Astrocyte (in vitro differentiated cells and primary cell): ENCODE results near the gene LCLAT1. TPM values are rescaled to one million over a fixed set of nuclear protein-coding genes. Genes with fewer than 3 reads are reported as not detected.

Experiments
- DNase-seq: peaks from one replicate; pipeline ENCODE4 v3.0.0-alpha.2; 2010; ENCODE audit warnings: low read depth
- FAIRE-seq: peaks from 2 replicates; lab custom pipeline; 2011; peaks lifted over from hg19 to GRCh38; lab: Jason Lieb, UNC
- H2AFZ ChIP-seq: 2 replicates; pipeline ENCODE4 v1.6.0; 2012; ENCODE audit warnings: low read depth, low read length, inconsistent platforms
- H3K27ac ChIP-seq: 2 replicates; pipeline ENCODE4 v1.5.1; 2011; ENCODE audit warnings: low read depth, low read length, inconsistent platforms
- H3K27me3 ChIP-seq: 2 replicates; pipeline ENCODE4 v1.6.0; 2011; ENCODE audit warnings: low read length, inconsistent platforms; ENCODE audit not compliant: insufficient read depth
- H3K36me3 ChIP-seq: 2 replicates; pipeline ENCODE4 v1.5.1; 2011; ENCODE audit warnings: low read length, inconsistent platforms; ENCODE audit not compliant: insufficient read depth
- H3K4me1 ChIP-seq: 2 replicates; pipeline ENCODE4 v1.5.1; 2011; ENCODE audit warnings: low read length, inconsistent platforms; ENCODE audit not compliant: insufficient read depth
- H3K4me2 ChIP-seq: 2 replicates; pipeline ENCODE4 v1.6.0; 2012; ENCODE audit warnings: low read length, inconsistent platforms
- H3K4me3 ChIP-seq: 2 replicates; pipeline ENCODE4 v1.5.1; 2011; ENCODE audit warnings: low read depth, mild to moderate bottlenecking, low read length, inconsistent platforms; ENCODE audit not compliant: insufficient read depth
- H3K79me2 ChIP-seq: 2 replicates; pipeline ENCODE4 v1.6.0; 2012; ENCODE audit warnings: mild to moderate bottlenecking, low read length, inconsistent platforms; ENCODE audit not compliant: insufficient read depth
- H3K9ac ChIP-seq: 2 replicates; pipeline ENCODE4 v1.6.0; 2012; ENCODE audit warnings: mild to moderate bottlenecking, low read length, inconsistent platforms
- H3K9me3 ChIP-seq: 2 replicates; pipeline ENCODE4 v1.5.1; 2012; ENCODE audit warnings: low read depth, mild to moderate bottlenecking, low read length, inconsistent platforms; ENCODE audit not compliant: insufficient read depth
- H4K20me1 ChIP-seq: 2 replicates; pipeline ENCODE4 v1.6.0; 2012; ENCODE audit warnings: low read length, inconsistent platforms; ENCODE audit not compliant: insufficient read depth
- H3K27ac Mint-ChIP-seq: one replicate; pipeline ENCODE4 v1.8.0; 2021; ENCODE audit warnings: mild to moderate bottlenecking, mixed read lengths; ENCODE audit not compliant: unreplicated experiment
- H3K27me3 Mint-ChIP-seq: one replicate; pipeline ENCODE4 v1.8.0; 2021; ENCODE audit warnings: low read depth, mixed read lengths; ENCODE audit not compliant: unreplicated experiment
- H3K36me3 Mint-ChIP-seq: one replicate; pipeline ENCODE4 v1.8.0; 2021; ENCODE audit warnings: low read depth, mixed read lengths; ENCODE audit not compliant: unreplicated experiment
- H3K4me1 Mint-ChIP-seq: one replicate; pipeline ENCODE4 v1.8.0; 2021; ENCODE audit warnings: low read depth, mixed read lengths; ENCODE audit not compliant: unreplicated experiment
- H3K4me3 Mint-ChIP-seq: one replicate; pipeline ENCODE4 v1.8.0; 2021; ENCODE audit warnings: mild to moderate bottlenecking, moderate library complexity, mixed read lengths; ENCODE audit not compliant: unreplicated experiment
- H3K9me3 Mint-ChIP-seq: one replicate; pipeline ENCODE4 v1.8.0; 2021; ENCODE audit warnings: mild to moderate bottlenecking, mixed read lengths; ENCODE audit not compliant: unreplicated experiment
- CTCF ChIP-seq: IDR thresholded peaks from 2 replicates; pipeline ENCODE4 v1.5.1; 2011; ENCODE audit warnings: low read depth, mild to moderate bottlenecking, inconsistent platforms, low read length, moderate library complexity; ENCODE audit not compliant: insufficient read depth
- EZH2 ChIP-seq: IDR thresholded peaks from 2 replicates; pipeline ENCODE4 v1.6.1; 2012; ENCODE audit warnings: mild to moderate bottlenecking, low read length, inconsistent platforms; ENCODE audit not compliant: insufficient read depth
- total RNA-seq: library from RNA; stranded (reverse); gene quantifications from 2 replicates; pipeline ENCODE4 v1.2.1, GENCODE V29; 2021

Gene LCLAT1
- total RNA-seq, 1 donor from 2014 or later: 17.5 TPM

- peaks cover 5% of the 10 kb centered on the region for H3K36me3 Mint-ChIP-seq
- peaks cover 45% of the 10 kb centered on the region for H3K4me1 ChIP-seq
- peak overlapping the region; percentile 72 for H3K9ac ChIP-seq
- no peak overlapping the region for H3K4me3 Mint-ChIP-seq
- H3K27me3 ChIP-seq: no peaks in the 10 kb centered on the region
- H3K4me3 ChIP-seq: no peak overlapping the region
- FAIRE-seq (no peak), DNase-seq (no peak)
- H3K9me3 ChIP-seq: no peaks in the 10 kb centered on the region
- peak overlapping the region; percentile 88 for H3K27ac Mint-ChIP-seq
- no peaks in the 10 kb centered on the region for H3K79me2 ChIP-seq
- peaks cover 17% of the 10 kb centered on the region for H3K4me1 Mint-ChIP-seq
- peak overlapping the region; percentile 58 for H3K4me2 ChIP-seq
- H3K36me3 ChIP-seq: no peaks in the 10 kb centered on the region
- H2AFZ ChIP-seq: no peak overlapping the region
- no peaks in the 10 kb centered on the region for H3K27me3 Mint-ChIP-seq
- TF ChIP-seq EZH2: no peak
- peaks cover 28% of the 10 kb centered on the region for H3K9me3 Mint-ChIP-seq
- H4K20me1 ChIP-seq: no peaks in the 10 kb centered on the region
- peak overlapping the region; percentile 99 for H3K27ac ChIP-seq
Observed at GRCh38 chr2:30665761-30666265, 218.8 kb downstream of the LCLAT1 start.

- H3K36me3 ChIP-seq: no peaks in the 10 kb centered on the region
- peak overlapping the region; percentile 6 for H2AFZ ChIP-seq
- peaks cover 5% of the 10 kb centered on the region for H3K36me3 Mint-ChIP-seq
- DNase-seq (peak; percentile 97), FAIRE-seq (peak; percentile 89)
- peaks cover 17% of the 10 kb centered on the region for H3K4me1 Mint-ChIP-seq
- H4K20me1 ChIP-seq: no peaks in the 10 kb centered on the region
- peak overlapping the region; percentile 88 for H3K27ac Mint-ChIP-seq
- H3K4me2 ChIP-seq: peak overlapping the region; percentile 58
- H3K4me1 ChIP-seq: peaks cover 45% of the 10 kb centered on the region
- H3K79me2 ChIP-seq: no peaks in the 10 kb centered on the region
- no peaks in the 10 kb centered on the region for H3K27me3 ChIP-seq
- no peaks in the 10 kb centered on the region for H3K9me3 ChIP-seq
- no peak for TF ChIP-seq EZH2
- no peak for TF ChIP-seq CTCF
- no peak overlapping the region for H3K4me3 ChIP-seq
- no peak overlapping the region for H3K4me3 Mint-ChIP-seq
- H3K9me3 Mint-ChIP-seq: peaks cover 28% of the 10 kb centered on the region
- no peaks in the 10 kb centered on the region for H3K27me3 Mint-ChIP-seq
- H3K27ac ChIP-seq: peak overlapping the region; percentile 99
- H3K9ac ChIP-seq: peak overlapping the region; percentile 72
Observed at GRCh38 chr2:30666266-30666874, 219.3 kb downstream of the LCLAT1 start.

GRCh38 chr2:30670453-30670852 lies 223.4 kb downstream of the LCLAT1 start:
- H3K4me2 ChIP-seq: no peak overlapping the region
- H2AFZ ChIP-seq: no peak overlapping the region
- Mint-ChIP-seq H3K9me3 (peaks cover 28% of the 10 kb centered on the region), H3K27me3 (no peaks in the 10 kb centered on the region), H3K4me1 (peaks cover 10% of the 10 kb centered on the region), H3K4me3 (no peak overlapping the region), H3K36me3 (peaks cover 2% of the 10 kb centered on the region), H3K27ac (no peak overlapping the region)
- no peaks in the 10 kb centered on the region for H4K20me1 ChIP-seq
- FAIRE-seq (no peak), DNase-seq (no peak)
- no peaks in the 10 kb centered on the region for H3K9me3 ChIP-seq
- H3K27me3 ChIP-seq: no peaks in the 10 kb centered on the region
- peaks cover 15% of the 10 kb centered on the region for H3K4me1 ChIP-seq
- no peaks in the 10 kb centered on the region for H3K79me2 ChIP-seq
- no peak overlapping the region for H3K4me3 ChIP-seq
- no peak overlapping the region for H3K27ac ChIP-seq
- H3K9ac ChIP-seq: no peak overlapping the region
- no peak for TF ChIP-seq CTCF
- no peak for TF ChIP-seq EZH2
- H3K36me3 ChIP-seq: no peaks in the 10 kb centered on the region
